Measurements from ENCODE around the gene EXOG. TPM values are rescaled to one million over a fixed set of nuclear protein-coding genes. Genes with fewer than 3 reads are reported as not detected.
A peak's percentile ranks its signal among the peaks of the same experiment; 100 is the strongest.

Gene EXOG
- total RNA-seq, 1 experiment from 2014 or later: 13.7 TPM

- ChIA-PET POLR2A (no interaction called here), CTCF (no interaction called here)
- ATAC-seq (no peak), DNase-seq (ENCODE audit: low spot score) (no peak)
- Mint-ChIP-seq H3K36me3 (peaks cover 36% of the 10 kb centered on the region), H3K27ac (no peak overlapping the region), H3K9me3 (no peaks in the 10 kb centered on the region), H3K4me1 (peaks cover 9% of the 10 kb centered on the region), H3K27me3 (ENCODE audit: low read depth) (no peaks in the 10 kb centered on the region), H3K4me3 (no peak overlapping the region)
- no peak for TF ChIP-seq EMX1 (CRISPR knock-in tag; IDR thresholded peaks at IDR 0.05)
- TF ChIP-seq IRF1 (CRISPR knock-in tag; IDR thresholded peaks at IDR 0.05): no peak
- no peak for TF ChIP-seq ZNF671 (CRISPR knock-in tag; IDR thresholded peaks at IDR 0.05)
- TF ChIP-seq, protein P1, sequence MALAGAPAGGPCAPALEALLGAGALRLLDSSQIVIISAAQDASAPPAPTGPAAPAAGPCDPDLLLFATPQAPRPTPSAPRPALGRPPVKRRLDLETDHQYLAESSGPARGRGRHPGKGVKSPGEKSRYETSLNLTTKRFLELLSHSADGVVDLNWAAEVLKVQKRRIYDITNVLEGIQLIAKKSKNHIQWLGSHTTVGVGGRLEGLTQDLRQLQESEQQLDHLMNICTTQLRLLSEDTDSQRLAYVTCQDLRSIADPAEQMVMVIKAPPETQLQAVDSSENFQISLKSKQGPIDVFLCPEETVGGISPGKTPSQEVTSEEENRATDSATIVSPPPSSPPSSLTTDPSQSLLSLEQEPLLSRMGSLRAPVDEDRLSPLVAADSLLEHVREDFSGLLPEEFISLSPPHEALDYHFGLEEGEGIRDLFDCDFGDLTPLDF (CRISPR knock-in tag; IDR thresholded peaks at IDR 0.05): no peak
- no peak for TF ChIP-seq SOX15 (CRISPR knock-in tag; IDR thresholded peaks at IDR 0.05)
- no peak for TF ChIP-seq TP53 (CRISPR knock-in tag; IDR thresholded peaks at IDR 0.05)
- TF ChIP-seq E2F4 (CRISPR knock-in tag; IDR thresholded peaks at IDR 0.05; ENCODE audit: borderline replicate concordance, low read depth): no peak
Observed at GRCh38 chr3:38526792-38527191, 30.7 kb downstream of the EXOG start.

- Mint-ChIP-seq H3K9me3 (no peaks in the 10 kb centered on the region), H3K4me1 (peaks cover 21% of the 10 kb centered on the region), H3K27ac (peak overlapping the region; percentile 29; the same call in 1 of the 2 replicates), H3K4me3 (no peak overlapping the region), H3K27me3 (ENCODE audit: low read depth) (no peaks in the 10 kb centered on the region), H3K36me3 (peaks cover 33% of the 10 kb centered on the region)
- ChIA-PET POLR2A (no interaction called here), CTCF (interaction anchor here (0.6 to 2.1 kb wide), 22 partner anchors 9 to 143 kb away, joined by 3 to 17 read pairs (median 4); partner anchors contain the start of gene EXOG)
- ATAC-seq (peak; percentile 88), DNase-seq (ENCODE audit: low spot score) (peak; percentile 53)
- TF ChIP-seq SMAD3 (CRISPR knock-in tag; IDR thresholded peaks at IDR 0.05; ENCODE audit: borderline replicate concordance) (no peak), FOXP4 (CRISPR knock-in tag; IDR thresholded peaks at IDR 0.05) (no peak), PRRX2 (CRISPR knock-in tag; IDR thresholded peaks at IDR 0.05) (no peak), SP1 (CRISPR knock-in tag; conservative IDR thresholded peaks at IDR 0.05) (no peak), NR1H2 (CRISPR knock-in tag; IDR thresholded peaks at IDR 0.05) (no peak)
- TF ChIP-seq, protein P2, sequence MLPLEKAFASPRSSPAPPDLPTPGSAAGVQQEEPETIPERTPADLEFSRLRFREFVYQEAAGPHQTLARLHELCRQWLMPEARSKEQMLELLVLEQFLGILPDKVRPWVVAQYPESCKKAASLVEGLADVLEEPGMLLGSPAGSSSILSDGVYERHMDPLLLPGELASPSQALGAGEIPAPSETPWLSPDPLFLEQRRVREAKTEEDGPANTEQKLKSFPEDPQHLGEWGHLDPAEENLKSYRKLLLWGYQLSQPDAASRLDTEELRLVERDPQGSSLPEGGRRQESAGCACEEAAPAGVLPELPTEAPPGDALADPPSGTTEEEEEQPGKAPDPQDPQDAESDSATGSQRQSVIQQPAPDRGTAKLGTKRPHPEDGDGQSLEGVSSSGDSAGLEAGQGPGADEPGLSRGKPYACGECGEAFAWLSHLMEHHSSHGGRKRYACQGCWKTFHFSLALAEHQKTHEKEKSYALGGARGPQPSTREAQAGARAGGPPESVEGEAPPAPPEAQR (CRISPR knock-in tag; IDR thresholded peaks at IDR 0.05): no peak
Observed at GRCh38 chr3:38528457-38528856, 32.3 kb downstream of the EXOG start.

- no peak overlapping the region for H3K4me3 Mint-ChIP-seq
- no peak overlapping the region for H3K27ac Mint-ChIP-seq
- H3K27me3 Mint-ChIP-seq (ENCODE audit: low read depth): peaks cover 3% of the 10 kb centered on the region; the same call in 1 of the 2 replicates
- CTCF ChIA-PET: interaction anchor here (1.6 to 1.8 kb wide), 3 partner anchors 11 to 123 kb away, joined by 5 to 8 read pairs (median 6); no protein-coding TSS in a partner anchor
- DNase-seq (ENCODE audit: low spot score) (no peak), ATAC-seq (no peak)
- peaks cover 25% of the 10 kb centered on the region for H3K36me3 Mint-ChIP-seq
- peaks cover 34% of the 10 kb centered on the region for H3K4me1 Mint-ChIP-seq
- POLR2A ChIA-PET: no interaction called here
- peaks cover 21% of the 10 kb centered on the region for H3K9me3 Mint-ChIP-seq
- TF ChIP-seq FOXJ3 (CRISPR knock-in tag; IDR thresholded peaks at IDR 0.05; ENCODE audit: borderline replicate concordance): no peak
- TF ChIP-seq TEAD4 (CRISPR knock-in tag; IDR thresholded peaks at IDR 0.05): no peak
- no peak for TF ChIP-seq RELA (CRISPR knock-in tag; IDR thresholded peaks at IDR 0.05; ENCODE audit: borderline replicate concordance)
- TF ChIP-seq NFYB (CRISPR knock-in tag; conservative IDR thresholded peaks at IDR 0.05; ENCODE audit: low read depth): no peak
- TF ChIP-seq, protein P3, sequence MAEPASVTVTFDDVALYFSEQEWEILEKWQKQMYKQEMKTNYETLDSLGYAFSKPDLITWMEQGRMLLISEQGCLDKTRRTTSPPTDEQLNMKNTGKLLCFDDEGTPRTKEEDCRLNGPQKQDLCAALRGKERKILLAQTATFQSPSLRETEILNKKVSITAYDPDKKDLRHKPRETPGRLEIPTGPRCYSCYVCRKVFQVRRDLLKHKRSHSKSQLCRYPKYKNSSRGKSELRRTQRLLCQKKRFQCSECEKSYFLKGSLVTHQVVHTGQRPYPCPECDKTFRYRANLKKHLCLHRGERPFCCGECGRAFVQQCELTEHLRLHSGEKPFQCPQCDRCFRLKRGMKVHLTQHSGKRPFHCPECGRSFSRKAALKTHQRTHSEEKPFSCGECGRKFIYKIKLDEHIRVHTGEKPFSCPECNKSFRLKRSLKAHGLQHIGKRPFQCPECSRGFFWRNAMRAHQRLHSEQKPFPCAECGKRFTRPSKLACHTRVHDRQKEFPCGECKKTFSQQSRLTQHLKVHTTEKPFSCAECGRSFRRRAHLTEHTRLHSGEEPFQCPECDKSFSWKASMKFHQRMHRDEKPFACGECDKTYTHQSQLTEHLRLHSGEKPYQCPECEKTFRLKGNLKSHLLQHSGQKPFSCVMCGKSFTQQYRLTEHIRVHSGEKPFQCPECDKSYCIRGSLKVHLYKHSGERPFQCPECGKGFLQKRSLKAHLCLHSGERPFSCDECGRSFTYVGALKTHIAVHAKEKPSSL (CRISPR knock-in tag; conservative IDR thresholded peaks at IDR 0.05): no peak
- no peak for TF ChIP-seq ZNF121 (CRISPR knock-in tag; IDR thresholded peaks at IDR 0.05)
- TF ChIP-seq, protein P4, sequence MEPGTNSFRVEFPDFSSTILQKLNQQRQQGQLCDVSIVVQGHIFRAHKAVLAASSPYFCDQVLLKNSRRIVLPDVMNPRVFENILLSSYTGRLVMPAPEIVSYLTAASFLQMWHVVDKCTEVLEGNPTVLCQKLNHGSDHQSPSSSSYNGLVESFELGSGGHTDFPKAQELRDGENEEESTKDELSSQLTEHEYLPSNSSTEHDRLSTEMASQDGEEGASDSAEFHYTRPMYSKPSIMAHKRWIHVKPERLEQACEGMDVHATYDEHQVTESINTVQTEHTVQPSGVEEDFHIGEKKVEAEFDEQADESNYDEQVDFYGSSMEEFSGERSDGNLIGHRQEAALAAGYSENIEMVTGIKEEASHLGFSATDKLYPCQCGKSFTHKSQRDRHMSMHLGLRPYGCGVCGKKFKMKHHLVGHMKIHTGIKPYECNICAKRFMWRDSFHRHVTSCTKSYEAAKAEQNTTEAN (CRISPR knock-in tag; IDR thresholded peaks at IDR 0.05): no peak
- TF ChIP-seq, protein P5, sequence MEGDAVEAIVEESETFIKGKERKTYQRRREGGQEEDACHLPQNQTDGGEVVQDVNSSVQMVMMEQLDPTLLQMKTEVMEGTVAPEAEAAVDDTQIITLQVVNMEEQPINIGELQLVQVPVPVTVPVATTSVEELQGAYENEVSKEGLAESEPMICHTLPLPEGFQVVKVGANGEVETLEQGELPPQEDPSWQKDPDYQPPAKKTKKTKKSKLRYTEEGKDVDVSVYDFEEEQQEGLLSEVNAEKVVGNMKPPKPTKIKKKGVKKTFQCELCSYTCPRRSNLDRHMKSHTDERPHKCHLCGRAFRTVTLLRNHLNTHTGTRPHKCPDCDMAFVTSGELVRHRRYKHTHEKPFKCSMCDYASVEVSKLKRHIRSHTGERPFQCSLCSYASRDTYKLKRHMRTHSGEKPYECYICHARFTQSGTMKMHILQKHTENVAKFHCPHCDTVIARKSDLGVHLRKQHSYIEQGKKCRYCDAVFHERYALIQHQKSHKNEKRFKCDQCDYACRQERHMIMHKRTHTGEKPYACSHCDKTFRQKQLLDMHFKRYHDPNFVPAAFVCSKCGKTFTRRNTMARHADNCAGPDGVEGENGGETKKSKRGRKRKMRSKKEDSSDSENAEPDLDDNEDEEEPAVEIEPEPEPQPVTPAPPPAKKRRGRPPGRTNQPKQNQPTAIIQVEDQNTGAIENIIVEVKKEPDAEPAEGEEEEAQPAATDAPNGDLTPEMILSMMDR (IDR thresholded peaks at IDR 0.05): no peak
- no peak for TF ChIP-seq GABPB1 (CRISPR knock-in tag; IDR thresholded peaks at IDR 0.05)
Observed at GRCh38 chr3:38532529-38532928, 36.4 kb downstream of the EXOG start.

All from WTC11 (cell line).